ENCODE data around the gene CRYBG1. TPM values are rescaled to one million over a fixed set of nuclear protein-coding genes. Genes with fewer than 3 reads are reported as not detected.

CRYBG1 gene
- total and polyA plus RNA-seq, 2 donors (not counting 3 experiments of a cell fraction or from before 2014, with no cell fraction given): 4.1 to 30.1 TPM

DNA sequence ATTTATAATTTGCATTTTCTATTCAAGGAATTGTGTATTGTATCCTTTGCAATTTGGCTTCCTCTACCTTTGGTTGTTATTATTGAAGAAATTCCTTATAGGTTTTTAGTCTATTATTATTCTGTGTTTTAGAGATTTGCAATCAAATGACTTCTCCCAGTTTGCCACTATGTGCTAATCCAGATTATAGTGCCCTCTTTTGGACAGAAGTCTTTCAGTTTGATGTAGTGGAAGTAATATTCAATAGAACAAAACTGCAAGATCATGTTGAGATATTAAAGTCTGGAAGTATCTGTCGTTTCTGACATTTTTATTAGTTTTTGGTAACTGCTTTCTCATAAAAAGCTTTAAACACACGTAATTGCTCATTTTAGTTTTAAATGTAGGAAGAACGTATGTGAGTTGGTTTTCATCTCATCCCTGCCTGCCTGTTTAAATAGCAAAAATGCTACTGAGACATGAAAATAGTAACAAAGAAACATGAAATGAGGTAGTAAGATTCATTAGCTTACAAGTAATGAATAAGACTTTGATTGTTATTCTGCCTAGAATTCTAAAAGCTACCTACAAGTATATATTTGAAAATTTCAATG lies 195.9 kb downstream of the CRYBG1 start:
- Histone ChIP-seq H3K9me3 (replicated peaks; ENCODE audit: control insufficient read depth, insufficient read depth, low read length) (no peaks in the 10 kb centered on the region), H2AFZ (ENCODE audit: low read depth, low read length) (no peak overlapping the region), H3K36me3 (ENCODE audit: control insufficient read depth in 2 of 2, extremely low read depth in 1 of 2, insufficient read depth in 2 of 2, low read length in 2 of 2) (peaks cover 0 to 2% of the 10 kb centered on the region in 2 experiments), H3K4me1 (ENCODE audit: control insufficient read depth, extremely low read depth, insufficient read depth, low read length) (no peaks in the 10 kb centered on the region), H3K27me3 (ENCODE audit: control insufficient read depth in 2 of 2, insufficient read depth in 2 of 2, low read length in 2 of 2) (no peaks in the 10 kb centered on the region), H4K20me1 (replicated peaks; ENCODE audit: control insufficient read depth, extremely low read depth, insufficient read depth, low read length) (no peaks in the 10 kb centered on the region), H3K9ac (replicated peaks; ENCODE audit: extremely low read depth, insufficient read depth, low read length) (no peak overlapping the region), H3K27ac (ENCODE audit: insufficient read depth, low read depth, low read length) (no peak overlapping the region), H3K4me2 (ENCODE audit: insufficient read depth, low read length) (no peak overlapping the region), H3K9me1 (replicated peaks; ENCODE audit: control insufficient read depth, extremely low read depth, insufficient read depth, low read length) (no peaks in the 10 kb centered on the region), H3K4me3 (replicated peaks in 1 of 3; ENCODE audit: insufficient read depth in 1 of 3, low read depth in 1 of 3, low read length in 3 of 3) (no peak overlapping the region), H3K79me2 (ENCODE audit: control insufficient read depth, insufficient read depth, low read length) (no peaks in the 10 kb centered on the region)
- FAIRE-seq: no peak
- no TSS peak for BruUV-seq (replicated peaks)
- TF ChIP-seq FOS (IDR thresholded peaks at IDR 0.05; ENCODE audit: borderline replicate concordance, insufficient read depth, low read length): no peak
- TF ChIP-seq, protein P1, sequence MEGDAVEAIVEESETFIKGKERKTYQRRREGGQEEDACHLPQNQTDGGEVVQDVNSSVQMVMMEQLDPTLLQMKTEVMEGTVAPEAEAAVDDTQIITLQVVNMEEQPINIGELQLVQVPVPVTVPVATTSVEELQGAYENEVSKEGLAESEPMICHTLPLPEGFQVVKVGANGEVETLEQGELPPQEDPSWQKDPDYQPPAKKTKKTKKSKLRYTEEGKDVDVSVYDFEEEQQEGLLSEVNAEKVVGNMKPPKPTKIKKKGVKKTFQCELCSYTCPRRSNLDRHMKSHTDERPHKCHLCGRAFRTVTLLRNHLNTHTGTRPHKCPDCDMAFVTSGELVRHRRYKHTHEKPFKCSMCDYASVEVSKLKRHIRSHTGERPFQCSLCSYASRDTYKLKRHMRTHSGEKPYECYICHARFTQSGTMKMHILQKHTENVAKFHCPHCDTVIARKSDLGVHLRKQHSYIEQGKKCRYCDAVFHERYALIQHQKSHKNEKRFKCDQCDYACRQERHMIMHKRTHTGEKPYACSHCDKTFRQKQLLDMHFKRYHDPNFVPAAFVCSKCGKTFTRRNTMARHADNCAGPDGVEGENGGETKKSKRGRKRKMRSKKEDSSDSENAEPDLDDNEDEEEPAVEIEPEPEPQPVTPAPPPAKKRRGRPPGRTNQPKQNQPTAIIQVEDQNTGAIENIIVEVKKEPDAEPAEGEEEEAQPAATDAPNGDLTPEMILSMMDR (IDR thresholded peaks at IDR 0.05; ENCODE audit: extremely low read depth in 1 of 2, insufficient read depth in 1 of 2, low read depth in 1 of 2, low read length in 2 of 2): peak in 1 of 2 donors; percentile 28
- ChIA-PET CTCF (interaction anchor here (0.9 to 23.4 kb wide), 7 partner anchors 9 to 222 kb away, joined by 3 to 397 read pairs (median 5); no protein-coding TSS in a partner anchor), POLR2A (no interaction called here)
- peak; percentile 61 for DNase-seq (ENCODE audit: low read depth, low spot score)
- dilution Hi-C loops (cut with MboI; ENCODE audit: extremely low pct_ligation_motif_present, low sequenced_read_pairs): loop anchor here (25.0 kb wide), 1 partner anchor 119 kb away; no protein-coding TSS in a partner anchor
- intact Hi-C loops (cut with micrococcal nuclease): loop anchor here (1.0 to 2.0 kb wide), 2 partner anchors 44 to 110 kb away; no protein-coding TSS in a partner anchor

DNA sequence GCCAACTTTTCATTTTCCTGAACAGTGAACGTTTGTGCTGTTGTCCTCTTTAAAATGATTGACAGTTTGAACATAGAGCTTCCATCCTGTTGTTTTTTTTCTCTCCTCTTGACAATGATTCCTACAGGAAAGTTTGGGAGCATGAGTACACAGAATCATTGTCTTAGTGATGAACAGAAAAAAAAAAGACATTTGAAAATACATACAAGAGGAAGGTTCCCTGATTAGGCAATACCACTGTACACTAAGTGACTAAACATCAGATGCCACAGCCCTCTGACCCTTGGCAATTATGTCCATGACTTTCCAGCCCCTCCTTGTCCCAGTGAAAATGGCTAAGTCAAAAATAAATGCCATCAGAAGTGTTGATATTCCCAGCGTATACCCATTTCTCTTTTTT lies 197.3 kb downstream of the CRYBG1 start:
- no peaks in the 10 kb centered on the region for H3K79me2 ChIP-seq (ENCODE audit: control insufficient read depth, insufficient read depth, low read length)
- no peaks in the 10 kb centered on the region for H3K27me3 ChIP-seq (ENCODE audit: control insufficient read depth in 2 of 2, insufficient read depth in 2 of 2, low read length in 2 of 2)
- H3K9me1 ChIP-seq (replicated peaks; ENCODE audit: control insufficient read depth, extremely low read depth, insufficient read depth, low read length): no peaks in the 10 kb centered on the region
- dilution Hi-C loops (cut with MboI; ENCODE audit: extremely low pct_ligation_motif_present, low sequenced_read_pairs): loop anchor here (25.0 kb wide), 1 partner anchor 121 kb away; no protein-coding TSS in a partner anchor
- DNase-seq (ENCODE audit: low read depth, low spot score) (no peak), FAIRE-seq (no peak)
- BruUV-seq (replicated peaks): no TSS peak
- no peaks in the 10 kb centered on the region for H3K4me1 ChIP-seq (ENCODE audit: control insufficient read depth, extremely low read depth, insufficient read depth, low read length)
- no peaks in the 10 kb centered on the region for H4K20me1 ChIP-seq (replicated peaks; ENCODE audit: control insufficient read depth, extremely low read depth, insufficient read depth, low read length)
- H2AFZ ChIP-seq (ENCODE audit: low read depth, low read length): no peak overlapping the region
- H3K36me3 ChIP-seq (ENCODE audit: control insufficient read depth in 2 of 2, extremely low read depth in 1 of 2, insufficient read depth in 2 of 2, low read length in 2 of 2): peaks cover 0 to 2% of the 10 kb centered on the region in 2 experiments
- no peaks in the 10 kb centered on the region for H3K9me3 ChIP-seq (replicated peaks; ENCODE audit: control insufficient read depth, insufficient read depth, low read length)
- H3K9ac ChIP-seq (replicated peaks; ENCODE audit: extremely low read depth, insufficient read depth, low read length): no peak overlapping the region
- ChIA-PET CTCF (interaction anchor here (1.3 to 23.4 kb wide), 4 partner anchors 8 to 224 kb away, joined by 3 to 397 read pairs (median 16); no protein-coding TSS in a partner anchor), POLR2A (no interaction called here)
- TF ChIP-seq EZH2 (IDR thresholded peaks at IDR 0.05; ENCODE audit: borderline replicate concordance, low read depth, low read length, severe bottlenecking): no peak
- TF ChIP-seq, protein P2, sequence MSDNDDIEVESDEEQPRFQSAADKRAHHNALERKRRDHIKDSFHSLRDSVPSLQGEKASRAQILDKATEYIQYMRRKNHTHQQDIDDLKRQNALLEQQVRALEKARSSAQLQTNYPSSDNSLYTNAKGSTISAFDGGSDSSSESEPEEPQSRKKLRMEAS (IDR thresholded peaks at IDR 0.05; ENCODE audit: insufficient read depth, insufficient read length): no peak
- TF ChIP-seq, protein P1 (IDR thresholded peaks at IDR 0.05; ENCODE audit: extremely low read depth in 1 of 2, insufficient read depth in 1 of 2, low read depth in 1 of 2, low read length in 2 of 2): no peak
- no peak for TF ChIP-seq JUN (IDR thresholded peaks at IDR 0.05; ENCODE audit: borderline replicate concordance, insufficient read depth, insufficient read length, low read depth)
- TF ChIP-seq POLR2A (IDR thresholded peaks at IDR 0.05; ENCODE audit: low read depth, low read length): no peak
- no peak for TF ChIP-seq FOS (IDR thresholded peaks at IDR 0.05; ENCODE audit: borderline replicate concordance, insufficient read depth, low read length)
- TF ChIP-seq POLR2AphosphoS5 (IDR thresholded peaks at IDR 0.05; ENCODE audit: insufficient read depth, low read depth, low read length): no peak
- no peak for TF ChIP-seq MYC (IDR thresholded peaks at IDR 0.05; ENCODE audit: low read depth, low read length)
- no peak for TF ChIP-seq GATA2 (IDR thresholded peaks at IDR 0.05; ENCODE audit: insufficient read depth, insufficient read length, low read depth, low read length)
- no peak overlapping the region for H3K4me3 ChIP-seq (replicated peaks in 1 of 3; ENCODE audit: insufficient read depth in 1 of 3, low read depth in 1 of 3, low read length in 3 of 3)
- H3K4me2 ChIP-seq (ENCODE audit: insufficient read depth, low read length): no peak overlapping the region
- intact Hi-C loops (cut with micrococcal nuclease): loop anchor here (2.0 kb wide), 1 partner anchor 111 kb away; no protein-coding TSS in a partner anchor
- no peak overlapping the region for H3K27ac ChIP-seq (ENCODE audit: insufficient read depth, low read depth, low read length)
